ENCODE measurements around the gene HOXB7. TPM values are rescaled to one million over a fixed set of nuclear protein-coding genes. Genes with fewer than 3 reads are reported as not detected.

Gene HOXB7
- total RNA-seq, 1 donor from 2014 or later: 0.55 TPM

DNA sequence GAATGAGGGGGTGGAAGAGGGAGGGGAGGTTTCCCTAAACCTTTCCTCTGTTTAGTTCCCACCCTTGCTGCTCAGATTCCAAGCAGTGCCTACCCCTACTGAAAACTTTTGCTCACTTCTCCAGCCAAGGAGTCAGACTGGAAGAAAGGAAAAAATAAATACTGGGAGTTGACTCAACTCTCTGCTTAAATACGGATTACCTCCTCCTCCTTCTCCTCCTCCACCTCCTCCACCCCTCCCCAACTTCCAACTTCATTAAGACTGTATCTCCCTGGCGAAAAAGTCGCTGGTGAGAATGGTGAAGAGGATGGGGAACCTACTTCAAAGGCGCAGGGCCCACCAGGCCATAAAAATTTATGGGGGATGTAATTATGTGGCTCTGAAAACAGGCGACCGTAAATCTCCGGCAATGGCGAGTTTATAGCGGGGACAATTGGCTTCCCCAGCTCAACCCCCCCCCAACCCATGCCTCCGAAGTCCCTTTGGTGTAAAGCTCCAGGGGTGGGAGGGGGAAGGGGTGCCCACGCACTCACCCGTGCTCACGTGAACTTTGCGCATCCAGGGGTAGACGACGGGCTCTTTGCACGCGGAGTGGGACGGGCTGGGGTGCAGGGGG is 33.4 kb downstream of the HOXB7 start:
- H3K36me3 Mint-ChIP-seq (ENCODE audit: insufficient read depth): no peaks in the 10 kb centered on the region
- H3K4me1 Mint-ChIP-seq (ENCODE audit: low read depth): peaks cover 11% of the 10 kb centered on the region
- peak overlapping the region; percentile 63 for H3K4me3 Mint-ChIP-seq (ENCODE audit: low read depth)

DNA sequence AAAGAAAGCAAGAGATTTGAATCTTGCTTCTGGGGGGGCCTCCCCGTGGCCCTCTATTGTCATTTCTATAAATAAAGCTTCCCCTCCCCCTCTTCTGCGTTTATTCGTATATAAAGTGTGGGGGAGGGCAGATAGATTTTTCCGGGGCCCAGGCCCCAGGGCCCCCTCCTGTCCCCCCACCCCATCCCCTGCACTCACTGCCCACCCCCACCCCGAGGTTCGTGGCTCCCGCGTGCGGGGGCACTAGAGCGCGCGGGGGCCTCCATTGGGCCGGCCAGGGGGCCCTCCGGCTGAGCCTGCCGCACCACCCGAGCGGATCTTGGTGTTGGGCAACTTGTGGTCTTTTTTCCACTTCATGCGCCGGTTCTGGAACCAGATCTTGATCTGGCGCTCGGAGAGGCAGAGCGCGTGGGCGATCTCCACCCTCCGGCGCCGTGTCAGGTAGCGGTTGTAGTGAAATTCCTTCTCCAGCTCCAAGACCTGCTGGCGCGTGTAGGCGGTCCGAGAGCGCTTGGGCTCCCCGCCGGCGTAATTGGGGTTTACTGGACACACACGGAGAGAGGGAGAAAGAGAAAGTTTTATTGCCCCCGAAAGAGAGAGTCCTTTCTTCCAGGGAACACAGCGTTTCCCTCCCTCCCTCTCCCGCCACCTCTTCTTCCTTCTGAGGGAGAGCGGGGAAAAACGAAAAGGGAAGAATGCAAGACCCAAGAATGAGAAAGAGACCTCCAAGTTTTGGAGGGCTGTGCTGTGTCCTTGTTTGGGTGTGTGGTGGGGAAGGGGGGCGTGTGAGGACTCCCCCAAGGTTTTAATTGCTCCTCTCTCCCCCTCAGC is 34.1 kb downstream of the HOXB7 start:
- Mint-ChIP-seq H3K36me3 (ENCODE audit: insufficient read depth) (no peaks in the 10 kb centered on the region), H3K9me3 (ENCODE audit: low read depth) (no peaks in the 10 kb centered on the region), H3K4me1 (ENCODE audit: low read depth) (peaks cover 11% of the 10 kb centered on the region), H3K27ac (no peak overlapping the region), H3K4me3 (ENCODE audit: low read depth) (peak overlapping the region; percentile 63), H3K27me3 (peaks cover 47% of the 10 kb centered on the region)
- no peak for DNase-seq (ENCODE audit: low spot score, unreplicated experiment)
- TF ChIP-seq, protein P1, sequence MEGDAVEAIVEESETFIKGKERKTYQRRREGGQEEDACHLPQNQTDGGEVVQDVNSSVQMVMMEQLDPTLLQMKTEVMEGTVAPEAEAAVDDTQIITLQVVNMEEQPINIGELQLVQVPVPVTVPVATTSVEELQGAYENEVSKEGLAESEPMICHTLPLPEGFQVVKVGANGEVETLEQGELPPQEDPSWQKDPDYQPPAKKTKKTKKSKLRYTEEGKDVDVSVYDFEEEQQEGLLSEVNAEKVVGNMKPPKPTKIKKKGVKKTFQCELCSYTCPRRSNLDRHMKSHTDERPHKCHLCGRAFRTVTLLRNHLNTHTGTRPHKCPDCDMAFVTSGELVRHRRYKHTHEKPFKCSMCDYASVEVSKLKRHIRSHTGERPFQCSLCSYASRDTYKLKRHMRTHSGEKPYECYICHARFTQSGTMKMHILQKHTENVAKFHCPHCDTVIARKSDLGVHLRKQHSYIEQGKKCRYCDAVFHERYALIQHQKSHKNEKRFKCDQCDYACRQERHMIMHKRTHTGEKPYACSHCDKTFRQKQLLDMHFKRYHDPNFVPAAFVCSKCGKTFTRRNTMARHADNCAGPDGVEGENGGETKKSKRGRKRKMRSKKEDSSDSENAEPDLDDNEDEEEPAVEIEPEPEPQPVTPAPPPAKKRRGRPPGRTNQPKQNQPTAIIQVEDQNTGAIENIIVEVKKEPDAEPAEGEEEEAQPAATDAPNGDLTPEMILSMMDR (IDR thresholded peaks at IDR 0.05; ENCODE audit: unreplicated experiment): no peak

More for the DNA sequence above, 33.4 kb downstream of the HOXB7 start:
- no peaks in the 10 kb centered on the region for H3K9me3 Mint-ChIP-seq (ENCODE audit: low read depth)
- peaks cover 55% of the 10 kb centered on the region for H3K27me3 Mint-ChIP-seq
- peak overlapping the region; percentile 49 for H3K27ac Mint-ChIP-seq
- TF ChIP-seq, protein P1 (IDR thresholded peaks at IDR 0.05; ENCODE audit: unreplicated experiment): no peak
- no peak for DNase-seq (ENCODE audit: low spot score, unreplicated experiment)

DNA sequence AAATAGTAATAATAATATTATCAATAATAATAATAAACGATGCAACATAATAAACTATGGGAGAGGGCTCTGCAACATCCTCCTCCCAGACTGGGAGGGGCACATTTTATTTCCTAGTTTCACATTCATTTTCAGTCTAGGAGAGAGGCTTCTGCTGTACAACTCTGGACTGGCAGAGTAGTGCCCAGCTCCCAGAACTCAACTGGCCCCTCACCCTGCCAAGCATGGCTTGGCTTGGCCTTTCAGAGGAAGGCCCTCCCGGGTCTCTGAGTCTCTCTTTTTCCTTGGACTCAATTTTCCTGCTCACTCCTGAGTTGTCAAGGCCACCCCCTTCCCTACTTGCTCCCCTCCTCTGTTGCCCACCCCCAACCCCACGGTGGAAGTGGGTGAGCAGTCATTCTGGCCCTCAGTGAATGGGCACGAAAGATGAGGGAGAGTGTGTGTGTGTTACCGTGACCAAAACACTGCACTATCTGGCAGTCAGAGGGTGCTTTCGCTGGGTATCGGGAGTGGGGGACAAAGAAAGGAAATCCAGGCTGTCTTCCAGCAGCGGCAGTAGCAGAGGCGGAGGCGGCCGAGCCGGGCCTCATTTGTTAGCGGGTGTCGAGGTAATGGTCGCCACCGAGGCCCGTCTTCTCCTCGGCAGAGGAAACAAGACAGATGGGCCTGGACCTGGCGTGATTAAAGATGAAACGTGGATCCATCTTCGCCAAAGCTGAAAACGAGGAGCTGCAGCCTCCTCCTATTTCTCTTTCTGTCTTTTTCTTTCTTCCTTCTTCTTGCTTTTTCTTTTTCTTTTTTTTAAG is 34.9 kb downstream of the HOXB7 start:
- H3K9me3 Mint-ChIP-seq (ENCODE audit: low read depth): no peaks in the 10 kb centered on the region
- H3K36me3 Mint-ChIP-seq (ENCODE audit: insufficient read depth): no peaks in the 10 kb centered on the region
- H3K4me3 Mint-ChIP-seq (ENCODE audit: low read depth): peak overlapping the region; percentile 37
- peaks cover 39% of the 10 kb centered on the region for H3K27me3 Mint-ChIP-seq
- peaks cover 15% of the 10 kb centered on the region for H3K4me1 Mint-ChIP-seq (ENCODE audit: low read depth)
- no peak for DNase-seq (ENCODE audit: low spot score, unreplicated experiment)
- peak overlapping the region; percentile 41 for H3K27ac Mint-ChIP-seq
- TF ChIP-seq, protein P1 (IDR thresholded peaks at IDR 0.05; ENCODE audit: unreplicated experiment): no peak

DNA sequence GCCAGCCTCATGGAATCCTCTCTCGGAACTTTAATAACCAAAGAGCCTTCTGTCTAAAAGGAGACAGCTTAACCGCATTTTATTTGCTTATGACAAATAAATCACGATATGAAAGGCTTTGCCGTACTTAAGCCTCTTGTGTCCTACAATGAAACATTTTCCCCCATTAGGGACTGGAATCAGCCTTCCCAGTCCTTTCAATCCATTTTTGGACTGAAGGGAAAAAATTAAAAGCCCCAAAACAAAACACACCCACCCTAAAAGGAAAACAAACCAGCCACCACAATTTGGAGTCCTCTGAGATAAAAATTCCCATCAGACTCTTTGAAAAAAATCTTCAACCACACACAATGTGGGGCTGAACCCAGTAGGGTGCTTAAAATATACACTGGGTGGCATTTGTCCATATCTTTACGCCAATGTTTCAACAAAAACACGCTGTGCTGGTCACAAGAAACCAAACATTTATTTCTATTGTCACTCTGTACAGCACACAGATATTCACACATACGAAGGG is 35.7 kb downstream of the HOXB7 start:
- Mint-ChIP-seq H3K4me3 (ENCODE audit: low read depth) (no peak overlapping the region), H3K27ac (no peak overlapping the region), H3K9me3 (ENCODE audit: low read depth) (no peaks in the 10 kb centered on the region), H3K4me1 (ENCODE audit: low read depth) (peaks cover 20% of the 10 kb centered on the region), H3K27me3 (peaks cover 31% of the 10 kb centered on the region), H3K36me3 (ENCODE audit: insufficient read depth) (no peaks in the 10 kb centered on the region)
- TF ChIP-seq, protein P1 (IDR thresholded peaks at IDR 0.05; ENCODE audit: unreplicated experiment): no peak
- DNase-seq (ENCODE audit: low spot score, unreplicated experiment): no peak

Data from progenitor cell of endocrine pancreas (in vitro differentiated cells).